Tibial nerve (tissue), 3 donors: ENCODE data around the gene SPR.

ENCODE experiments used
- CTCF ChIP-seq, 5 experiments: fragments of 200-600 bp in 3 of 5; fragments of 450-650 bp in 2 of 5; sonication (generic) in 3 of 5; IDR thresholded peaks; one replicate each; pipeline ENCODE4 v1.5.1; 2016 to 2019; ENCODE audit warnings: antibody characterized with exemption in 5 of 5, mild to moderate bottlenecking in 3 of 5, moderate library complexity in 2 of 5
- POLR2A ChIP-seq, 2 donors: fragments of 450-650 bp; IDR thresholded peaks; one replicate each; pipeline ENCODE4 v1.6.1; 2017; ENCODE audit warnings: antibody characterized with exemption in 2 of 2, mild to moderate bottlenecking in 2 of 2, moderate library complexity in 2 of 2

GRCh38 chr2:72917877-72918553, 30.8 kb downstream of the SPR start:
- TF ChIP-seq POLR2A (IDR thresholded peaks at IDR 0.05) (no peak), CTCF (IDR thresholded peaks at IDR 0.05) (no peak)
